BE2C (cell line): ENCODE measurements around the gene C3orf52.

Source experiments
- DNase-seq: peaks from one replicate; pipeline ENCODE4 v3.0.0-alpha.2; 2020
- H3K27me3 ChIP-seq: fragments of 250-450 bp; sonication (Bioruptor Pico); 2 replicates; pipeline ENCODE4 v1.5.1; 2020; ENCODE audit warnings: mild to moderate bottlenecking
- H3K36me3 ChIP-seq: fragments of 250-450 bp; sonication (Bioruptor Pico); 2 replicates; pipeline ENCODE4 v1.5.1; 2020; ENCODE audit warnings: mild to moderate bottlenecking
- H3K4me1 ChIP-seq: fragments of 250-450 bp; sonication (Bioruptor Pico); 2 replicates; pipeline ENCODE4 v1.5.1; 2020
- H3K4me3 ChIP-seq: 2 replicates; pipeline ENCODE4 v1.5.1; 2011; ENCODE audit warnings: low read depth, low read length
- H3K9me3 ChIP-seq: fragments of 250-450 bp; sonication (Bioruptor Pico); 2 replicates; pipeline ENCODE4 v1.5.1; 2020
- CTCF ChIP-seq: IDR thresholded peaks from 2 replicates; pipeline ENCODE4 v1.5.1; 2012; ENCODE audit warnings: mild to moderate bottlenecking, low read depth, low read length

Gene C3orf52

GRCh38 chr3:112114576-112115160 lies 28.5 kb downstream of the C3orf52 start:
- no peak for TF ChIP-seq CTCF
- no peaks in the 10 kb centered on the region for H3K36me3 ChIP-seq
- no peaks in the 10 kb centered on the region for H3K9me3 ChIP-seq
- no peak for DNase-seq
- H3K4me1 ChIP-seq, result no peaks in the 10 kb centered on the region
- no peak overlapping the region for H3K4me3 ChIP-seq
- H3K27me3 ChIP-seq, result no peaks in the 10 kb centered on the region

- Histone ChIP-seq H3K4me1 (no peaks in the 10 kb centered on the region), H3K27me3 (no peaks in the 10 kb centered on the region), H3K36me3 (no peaks in the 10 kb centered on the region), H3K4me3 (no peak overlapping the region), H3K9me3 (no peaks in the 10 kb centered on the region)
- no peak for TF ChIP-seq CTCF
- no peak for DNase-seq
Observed at GRCh38 chr3:112115161-112115739, 29.1 kb downstream of the C3orf52 start.

- H3K4me1 ChIP-seq, result no peaks in the 10 kb centered on the region
- no peak overlapping the region for H3K4me3 ChIP-seq
- TF ChIP-seq CTCF, result no peak
- no peaks in the 10 kb centered on the region for H3K36me3 ChIP-seq
- no peak for DNase-seq
- no peaks in the 10 kb centered on the region for H3K27me3 ChIP-seq
- no peaks in the 10 kb centered on the region for H3K9me3 ChIP-seq
Observed at GRCh38 chr3:112115806-112116383, 29.7 kb downstream of the C3orf52 start.

- Histone ChIP-seq H3K9me3 (no peaks in the 10 kb centered on the region), H3K36me3 (no peaks in the 10 kb centered on the region), H3K27me3 (no peaks in the 10 kb centered on the region), H3K4me1 (no peaks in the 10 kb centered on the region), H3K4me3 (no peak overlapping the region)
- no peak for TF ChIP-seq CTCF
- DNase-seq, result no peak
Observed at GRCh38 chr3:112116748-112117186, 30.6 kb downstream of the C3orf52 start.

- no peak overlapping the region for H3K4me3 ChIP-seq
Observed at GRCh38 chr3:112117415-112117814, 31.2 kb downstream of the C3orf52 start.

More at GRCh38 chr3:112117415-112117814, 31.2 kb downstream of the C3orf52 start:
- Histone ChIP-seq H3K9me3 (no peaks in the 10 kb centered on the region), H3K36me3 (no peaks in the 10 kb centered on the region), H3K4me1 (no peaks in the 10 kb centered on the region), H3K27me3 (no peaks in the 10 kb centered on the region)
- TF ChIP-seq CTCF, result no peak
- DNase-seq, result no peak
